Gastrocnemius medialis (tissue), 4 donors: ENCODE measurements around the gene CALY.

Source experiments
- CTCF ChIP-seq, 5 experiments: fragments of 450-650 bp in 3 of 5; fragments of 200-600 bp in 2 of 5; sonication (generic) in 2 of 5; IDR thresholded peaks in 4 of 5; conservative IDR thresholded peaks in 1 of 5; 1 replicate in 4 of 5; 2 replicates in 1 of 5; pipeline ENCODE4 v1.5.1; 2016 to 2019; ENCODE audit warnings: antibody characterized with exemption in 5 of 5, mild to moderate bottlenecking in 3 of 5, moderate library complexity in 3 of 5
- POLR2A ChIP-seq, 2 donors: fragments of 450-650 bp; IDR thresholded peaks; one replicate each; pipeline ENCODE4 v1.6.1; 2017; ENCODE audit warnings: antibody characterized with exemption in 2 of 2, mild to moderate bottlenecking in 2 of 2, moderate library complexity in 2 of 2

- TF ChIP-seq POLR2A (IDR thresholded peaks at IDR 0.05): no peak
- TF ChIP-seq CTCF (IDR thresholded peaks at IDR 0.05 in 4 of 5, conservative IDR thresholded peaks at IDR 0.05 in 1 of 5): no peak
These were observed 8.0 kb downstream of the CALY start for GRCh38 chr10:133328358-133329343.
